VCaP (cell line): ENCODE measurements around the gene SLCO2A1.

Source experiments
- H3K27ac ChIP-seq: fragments of 450-650 bp; 2 replicates; pipeline ENCODE4 v1.5.1; 2017
- CTCF ChIP-seq: fragments of 450-650 bp; conservative IDR thresholded peaks from 2 replicates; pipeline ENCODE4 v1.5.1; 2017; ENCODE audit warnings: mild to moderate bottlenecking, moderate library complexity

The SLCO2A1 gene

DNA sequence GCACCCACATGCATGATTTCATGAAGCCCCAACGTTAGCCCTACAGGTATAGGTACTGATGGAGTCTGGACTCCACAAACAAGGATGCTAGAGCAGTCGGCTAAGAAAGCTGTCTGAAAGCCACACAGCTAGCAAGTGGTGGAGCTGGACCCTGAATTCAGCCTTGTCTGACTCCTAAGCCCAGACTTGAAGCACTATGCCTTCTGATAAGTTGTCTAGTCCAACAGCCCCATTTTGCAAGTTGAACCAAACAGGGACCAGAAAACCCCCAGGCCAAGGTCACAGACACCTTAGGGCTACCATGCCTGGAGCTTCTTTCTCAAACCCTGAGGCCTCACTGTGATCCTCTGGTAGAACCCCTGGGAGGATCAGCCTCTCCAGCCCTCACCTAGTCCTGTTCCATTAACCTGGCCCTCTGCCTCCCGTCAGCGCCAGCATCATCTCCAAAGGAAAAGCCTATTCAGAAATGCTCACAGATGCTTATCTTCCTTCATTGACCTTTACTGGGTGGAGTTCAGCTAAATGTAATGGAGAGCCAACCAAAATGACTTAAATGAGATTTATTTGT is 1.7 kb upstream of the SLCO2A1 start:
- H3K27ac ChIP-seq = no peak overlapping the region
- TF ChIP-seq CTCF = no peak

GRCh38 chr3:134030379-134031347 is 938 bp upstream of the SLCO2A1 start:
- peak overlapping the region; percentile 39; the same call in 1 of the 2 replicates for H3K27ac ChIP-seq
- no peak for TF ChIP-seq CTCF

GRCh38 chr3:134029256-134029733 is 430 bp downstream of the SLCO2A1 start:
- peak overlapping the region; percentile 39; the same call in 1 of the 2 replicates for H3K27ac ChIP-seq
- no peak for TF ChIP-seq CTCF

GRCh38 chr3:134028486-134029255 is 1.1 kb downstream of the SLCO2A1 start:
- no peak overlapping the region for H3K27ac ChIP-seq
- TF ChIP-seq CTCF = no peak

GRCh38 chr3:134027631-134028030 is 2.1 kb downstream of the SLCO2A1 start:
- TF ChIP-seq CTCF = no peak
- H3K27ac ChIP-seq = no peak overlapping the region

- TF ChIP-seq CTCF = no peak
- no peak overlapping the region for H3K27ac ChIP-seq
Observed at GRCh38 chr3:134020135-134020680, 9.5 kb downstream of the SLCO2A1 start.

- no peak for TF ChIP-seq CTCF
- H3K27ac ChIP-seq = no peak overlapping the region
Observed at GRCh38 chr3:134018850-134019249, 10.9 kb downstream of the SLCO2A1 start.
